ENCODE results near the gene NR6A1.

The NR6A1 gene

DNA sequence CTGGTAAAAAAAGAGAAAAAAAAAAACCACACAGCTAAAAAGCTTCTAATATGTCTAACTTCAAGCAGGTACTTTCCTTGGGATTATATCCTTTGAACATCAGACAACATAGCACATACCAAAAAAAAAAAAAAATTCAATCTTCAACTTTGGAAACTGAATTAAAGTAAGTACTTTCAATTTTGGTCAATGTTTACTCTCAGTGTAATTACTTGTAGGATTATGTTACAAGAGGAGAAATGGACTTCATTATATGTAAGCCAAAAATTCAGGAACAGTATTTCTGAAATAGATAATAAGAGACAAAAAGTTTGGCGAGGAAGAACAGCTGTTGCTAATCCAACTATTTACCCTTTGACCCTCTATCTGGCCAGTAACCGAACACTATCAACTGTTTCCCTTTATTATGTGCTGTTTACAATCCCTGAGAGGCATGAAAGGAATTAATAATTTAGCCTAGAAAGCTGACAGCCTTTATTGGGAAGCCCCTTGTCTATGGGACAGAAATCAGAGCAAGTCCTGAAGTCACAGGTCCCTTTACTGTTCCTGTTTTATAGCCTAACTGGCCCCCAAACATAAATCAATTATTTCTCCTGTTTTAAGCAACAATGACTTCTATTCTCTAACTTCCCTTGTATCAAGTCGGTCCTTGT lies 46.6 kb downstream of the NR6A1 start:
- peak; percentile 39 for DNase-seq (ENCODE audit: low spot score)

DNA sequence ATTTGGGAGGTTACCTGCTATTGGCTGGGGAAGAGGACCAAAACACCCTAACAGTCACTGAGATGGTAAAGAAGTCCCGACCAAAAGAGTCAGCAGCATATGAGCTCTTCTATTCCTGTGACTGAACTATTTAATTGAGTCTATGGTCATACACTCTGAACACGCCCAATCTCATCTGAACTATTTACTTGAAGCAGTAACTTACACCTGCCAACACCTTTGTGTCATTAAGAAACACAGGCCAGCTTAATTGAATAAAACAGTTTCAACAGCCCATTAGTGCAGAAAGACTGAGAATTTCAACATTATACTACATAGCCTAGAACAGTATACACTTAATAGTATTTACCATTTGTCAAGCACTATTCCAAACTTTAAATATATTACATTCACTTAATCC lies 47.8 kb downstream of the NR6A1 start:
- no peak for DNase-seq (ENCODE audit: low spot score)

- peak; percentile 25 for DNase-seq (ENCODE audit: low spot score)
Observed at GRCh38 chr9:124721109-124721906, 49.8 kb downstream of the NR6A1 start.

GRCh38 chr9:124720429-124721108 lies 50.5 kb downstream of the NR6A1 start:
- no peak for DNase-seq (ENCODE audit: low spot score)

DNA sequence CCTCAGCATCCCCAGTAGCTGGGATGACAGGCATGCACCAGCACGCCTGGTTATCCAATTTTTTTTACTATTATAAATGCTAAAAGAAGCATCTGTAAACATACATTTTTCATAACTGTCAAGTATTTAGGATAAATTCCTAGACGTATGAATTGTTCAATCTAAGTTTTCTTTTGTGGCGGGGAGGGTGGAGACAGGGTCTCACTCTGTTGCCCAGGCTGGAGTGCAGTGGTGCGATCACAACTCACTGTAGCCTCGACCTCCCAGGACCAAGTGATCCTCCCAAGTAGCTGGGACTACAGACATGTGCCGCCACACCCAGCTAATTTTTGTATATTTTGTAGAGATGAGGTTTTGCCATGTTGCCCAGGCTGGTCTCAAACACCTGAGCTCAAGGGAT lies 52.2 kb downstream of the NR6A1 start:
- no peak for DNase-seq (ENCODE audit: low spot score)

DNA sequence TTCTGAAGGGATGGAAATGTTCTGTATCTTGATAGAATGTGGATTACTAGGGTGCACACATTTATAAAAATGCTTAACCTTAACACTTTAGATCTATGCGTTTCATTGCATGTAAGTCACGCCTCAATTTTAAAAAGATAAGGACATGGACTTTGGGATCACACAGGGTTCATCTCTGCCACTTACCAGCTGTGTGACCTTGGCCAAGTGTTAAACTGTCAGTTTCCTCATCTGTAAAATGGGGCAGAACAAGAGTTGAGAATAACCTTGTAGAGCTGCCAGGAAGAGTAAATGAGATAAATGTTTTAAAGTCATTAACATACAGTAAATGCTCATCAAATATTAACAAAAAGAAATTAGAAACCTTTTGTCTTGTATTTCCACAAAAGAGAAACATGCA lies 53.5 kb downstream of the NR6A1 start:
- DNase-seq (ENCODE audit: low spot score), result no peak

- no peak for DNase-seq (ENCODE audit: low spot score)
Observed at GRCh38 chr9:124716808-124717207, 54.3 kb downstream of the NR6A1 start.

DNA sequence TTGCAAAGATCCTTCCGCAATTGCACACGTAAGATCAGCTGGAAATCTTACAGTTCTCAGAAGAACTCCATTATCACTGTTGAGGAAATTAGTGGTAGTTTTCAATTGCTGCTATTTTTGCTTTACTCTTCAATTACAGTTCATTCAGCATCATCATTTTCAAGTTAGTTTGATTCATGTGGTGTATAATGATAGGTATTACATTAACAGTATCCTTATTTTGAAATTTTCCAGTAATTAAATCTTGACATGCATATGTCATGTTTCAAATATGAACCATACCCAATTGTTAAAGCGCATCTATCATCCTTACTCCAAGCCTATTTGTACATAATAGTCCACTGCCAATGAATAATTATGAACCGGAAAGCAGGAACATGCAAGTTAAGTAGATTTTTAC lies 60.3 kb downstream of the NR6A1 start:
- DNase-seq (ENCODE audit: low spot score), result no peak

GRCh38 chr9:124709292-124709690 lies 61.8 kb downstream of the NR6A1 start:
- DNase-seq (ENCODE audit: low spot score), result no peak

GRCh38 chr9:124708633-124709291 lies 62.3 kb downstream of the NR6A1 start:
- no peak for DNase-seq (ENCODE audit: low spot score)

GRCh38 chr9:124708074-124708473 lies 63.0 kb downstream of the NR6A1 start:
- no peak for DNase-seq (ENCODE audit: low spot score)

DNA sequence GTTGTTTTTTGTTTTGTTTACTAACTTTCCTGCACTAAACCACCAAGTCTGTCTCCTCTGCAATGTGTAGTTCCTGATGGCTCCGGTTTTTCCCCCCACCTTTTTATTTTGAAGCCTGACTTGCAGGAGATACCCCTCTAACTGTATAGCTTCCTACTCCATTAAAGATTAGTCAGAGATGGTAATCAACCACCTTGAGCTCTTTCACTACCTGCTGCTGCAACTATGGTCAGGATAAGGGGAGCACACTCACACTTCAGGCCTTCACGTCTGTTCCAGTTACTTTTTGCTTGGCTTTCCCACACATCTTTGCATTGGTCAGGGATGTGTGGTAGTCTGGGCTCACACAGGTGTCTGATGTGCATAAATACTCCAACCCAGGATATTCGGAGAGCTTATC lies 63.4 kb downstream of the NR6A1 start:
- DNase-seq (ENCODE audit: low spot score), result no peak

- no peak for DNase-seq (ENCODE audit: low spot score)
Observed at GRCh38 chr9:124706685-124707084, 64.4 kb downstream of the NR6A1 start.

DNA sequence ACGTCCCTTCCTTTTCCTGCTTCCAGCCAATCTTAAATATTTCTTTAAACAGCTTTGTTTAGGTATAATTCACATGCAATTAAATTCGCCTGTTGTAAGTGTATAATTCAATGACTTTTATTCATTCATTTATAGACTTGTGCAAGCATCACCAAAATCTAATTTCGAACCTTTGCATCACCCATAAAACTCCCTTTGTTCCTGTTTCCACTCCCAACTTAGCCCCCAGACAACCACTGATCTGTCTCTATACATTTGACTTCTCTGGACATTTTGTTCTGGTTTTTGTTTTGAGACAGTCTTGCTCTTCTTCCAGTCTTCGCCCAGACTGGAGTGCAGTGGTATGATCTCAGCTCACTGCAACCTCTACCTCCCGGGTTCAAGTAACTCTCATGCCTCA lies 71.5 kb downstream of the NR6A1 start:
- DNase-seq (ENCODE audit: low spot score), result no peak

DNA sequence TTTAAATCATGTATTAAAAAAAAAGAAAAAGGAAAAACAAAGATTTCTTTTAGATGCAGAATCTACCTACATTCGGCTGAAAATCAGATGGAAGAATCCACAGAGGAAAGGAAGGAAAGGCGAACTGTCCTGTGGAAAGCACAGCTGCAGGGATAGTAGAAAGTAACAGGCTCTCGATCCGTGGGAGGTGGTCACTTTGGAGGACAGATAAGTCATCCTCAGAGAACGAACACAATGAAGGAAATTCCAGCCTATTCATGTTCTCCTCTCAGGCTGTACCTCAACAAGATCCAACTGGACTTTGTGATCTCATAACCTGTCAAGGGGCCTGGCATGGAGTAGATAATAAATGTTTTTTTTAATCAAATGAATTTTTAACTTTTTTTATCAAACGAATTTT lies 72.8 kb downstream of the NR6A1 start:
- no peak for DNase-seq (ENCODE audit: low spot score)

DNA sequence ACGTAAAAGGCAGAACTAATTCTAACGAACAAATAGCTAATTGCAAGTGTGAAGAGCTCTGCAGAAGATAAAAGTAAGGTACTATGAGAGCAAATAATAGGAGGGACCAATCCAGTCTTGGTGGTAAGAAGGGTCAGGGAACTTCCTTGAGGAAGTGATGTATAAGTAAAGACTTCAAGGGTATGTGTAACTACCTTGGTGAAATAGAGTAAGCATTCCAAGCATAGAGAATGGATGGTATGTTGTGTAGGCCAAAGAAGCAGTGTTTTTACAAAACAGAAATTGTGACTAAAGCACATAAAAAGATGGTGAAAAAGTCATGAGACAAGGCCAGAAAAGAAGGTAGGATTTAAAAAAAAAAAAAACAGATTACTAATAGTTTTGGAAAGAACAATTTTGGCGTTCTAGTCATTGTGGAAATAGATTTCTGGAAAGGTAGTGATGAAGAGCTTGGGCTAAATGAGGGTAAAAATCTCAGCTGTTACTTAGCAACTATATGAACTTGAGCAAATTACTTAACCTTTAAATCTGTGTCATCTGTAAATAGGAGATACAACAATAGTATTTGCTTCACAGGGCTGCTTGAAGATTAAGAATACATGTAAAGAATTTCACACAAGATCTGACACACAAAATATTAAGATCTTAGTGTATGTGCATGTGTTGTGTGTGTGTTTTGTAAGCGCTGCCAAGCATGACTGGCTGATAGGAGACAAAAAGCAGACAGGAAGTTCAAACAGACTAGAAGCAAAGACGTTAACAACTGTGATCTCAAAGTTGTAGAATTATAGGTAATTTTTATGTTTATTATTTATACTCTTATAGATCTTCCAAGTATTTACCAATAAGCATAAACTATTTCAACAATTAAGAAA lies 73.5 kb downstream of the NR6A1 start:
- no peak for DNase-seq (ENCODE audit: low spot score)

DNA sequence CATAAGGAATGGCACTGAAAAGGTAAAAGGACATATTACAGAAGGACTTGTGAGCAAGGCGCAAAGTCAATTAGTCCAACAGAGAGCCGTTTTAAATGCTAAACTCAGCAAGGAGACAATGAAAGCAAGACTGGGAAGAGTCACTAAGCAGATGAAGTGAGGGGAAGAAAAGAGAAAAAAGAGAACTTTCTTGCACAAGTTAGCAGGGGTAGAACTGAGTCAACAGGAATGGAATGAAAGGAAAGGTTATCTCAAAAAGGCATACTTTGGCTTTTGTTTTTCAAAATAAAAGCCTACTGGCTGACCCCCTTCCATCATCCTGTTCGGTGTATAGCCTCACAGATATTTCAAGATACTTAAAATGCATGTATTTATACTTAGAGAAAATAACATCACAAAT lies 75.0 kb downstream of the NR6A1 start:
- DNase-seq (ENCODE audit: low spot score), result no peak

- no peak for DNase-seq (ENCODE audit: low spot score)
Observed at GRCh38 chr9:124695280-124695890, 75.7 kb downstream of the NR6A1 start.

- no peak for DNase-seq (ENCODE audit: low spot score)
Observed at GRCh38 chr9:124694414-124695279, 76.5 kb downstream of the NR6A1 start.

GRCh38 chr9:124693403-124693802 lies 77.7 kb downstream of the NR6A1 start:
- DNase-seq (ENCODE audit: low spot score), result no peak
